PC-3 (cell line): ENCODE results near the gene PRPF6. TPM values are rescaled to one million over a fixed set of nuclear protein-coding genes. Genes with fewer than 3 reads are reported as not detected.

Source experiments
- ATAC-seq: fragments of 200-7000 bp; cut with Tn5 transposase; 2 replicates; pipeline ENCODE4 v1.9.1; 2020; ENCODE audit warnings: mild to moderate bottlenecking, moderate library complexity
- BruUV-seq: library from RNA; stranded (reverse); fragments of 400-500 nt; replicated peaks from 2 replicates; lab custom pipeline; 2021; lab: Mats Ljungman, UMichigan
- CTCF ChIA-PET: fragments of 300-600 bp; sonication (Branson Sonifier 250); formaldehyde crosslinking; loops from one replicate; lab custom pipeline; 2022; ENCODE audit warnings: antibody characterized with exemption; lab: Charles Lee
- POLR2A ChIA-PET: fragments of 300-600 bp; sonication (Branson Sonifier 250); formaldehyde crosslinking; loops from one replicate; lab custom pipeline; 2022; ENCODE audit warnings: antibody characterized with exemption; ENCODE audit not compliant: unreplicated experiment; lab: Charles Lee
- DNase-seq: peaks from one replicate; pipeline ENCODE4 v3.0.0-alpha.2; 2015
- H2AFZ ChIP-seq: fragments of 300-600 bp; sonication (generic); 2 replicates; pipeline ENCODE4 v1.6.0; 2016; ENCODE audit warnings: antibody characterized with exemption, low read length
- H3F3A ChIP-seq: fragments of 300-600 bp; sonication (generic); one replicate; pipeline ENCODE4 v1.6.0; 2017; ENCODE audit warnings: antibody characterized with exemption, low read length, control low read depth, mild to moderate bottlenecking; ENCODE audit not compliant: unreplicated experiment
- H3K27ac ChIP-seq: fragments of 300-600 bp; sonication (generic); 2 replicates; pipeline ENCODE4 v1.5.1; 2016; ENCODE audit warnings: mild to moderate bottlenecking, low read length
- H3K27me3 ChIP-seq: fragments of 300-600 bp; sonication (generic); 2 replicates; pipeline ENCODE4 v1.6.1; 2016; ENCODE audit warnings: low read length, mixed read lengths
- H3K36me3 ChIP-seq: fragments of 300-600 bp; sonication (generic); 2 replicates; pipeline ENCODE4 v1.6.1; 2016; ENCODE audit warnings: low read depth, mixed run types, low read length, mixed read lengths
- H3K4me1 ChIP-seq: fragments of 300-600 bp; sonication (generic); 2 replicates; pipeline ENCODE4 v1.5.1; 2016; ENCODE audit warnings: low read length; ENCODE audit not compliant: insufficient read depth
- H3K4me2 ChIP-seq: fragments of 300-600 bp; sonication (generic); 2 replicates; pipeline ENCODE4 v1.6.0; 2016; ENCODE audit warnings: low read length
- H3K4me3 ChIP-seq: fragments of 300-600 bp; sonication (generic); 2 replicates; pipeline ENCODE4 v1.5.1; 2016; ENCODE audit warnings: mild to moderate bottlenecking, low read length, mixed read lengths
- H3K79me2 ChIP-seq: fragments of 300-600 bp; sonication (generic); 2 replicates; pipeline ENCODE4 v1.6.1; 2017; ENCODE audit warnings: low read length, mixed read lengths
- H3K9ac ChIP-seq: fragments of 300-600 bp; sonication (generic); 2 replicates; pipeline ENCODE4 v1.6.0; 2016; ENCODE audit warnings: mild to moderate bottlenecking, low read length
- H3K9me2 ChIP-seq: fragments of 300-600 bp; sonication (generic); replicated peaks from 2 replicates; pipeline ENCODE4 v1.6.1; 2016; ENCODE audit warnings: mixed run types, low read length, mixed read lengths
- H3K9me3 ChIP-seq: fragments of 300-600 bp; sonication (generic); 2 replicates; pipeline ENCODE4 v1.6.1; 2016; ENCODE audit warnings: low read length, mixed read lengths
- H4K20me1 ChIP-seq: fragments of 300-600 bp; sonication (generic); 2 replicates; pipeline ENCODE4 v1.6.1; 2016; ENCODE audit warnings: low read length, mixed read lengths
- CTCF ChIP-seq: fragments of 300-600 bp; sonication (generic); conservative IDR thresholded peaks from 2 replicates; pipeline ENCODE4 v1.5.1; 2017; ENCODE audit warnings: antibody characterized with exemption, low read depth, mild to moderate bottlenecking, low read length
- EZH2 ChIP-seq: fragments of 300-600 bp; sonication (generic); IDR thresholded peaks from one replicate; pipeline ENCODE4 v1.6.1; 2017; ENCODE audit warnings: antibody characterized with exemption, mild to moderate bottlenecking, low read length; ENCODE audit not compliant: unreplicated experiment
- EZH2phosphoT487 ChIP-seq: fragments of 300-600 bp; sonication (generic); IDR thresholded peaks from 2 replicates; pipeline ENCODE4 v1.6.1; 2018; ENCODE audit warnings: mild to moderate bottlenecking, antibody characterized with exemption, low read length, borderline replicate concordance
- intact Hi-C: fragments of 100-400 bp; cut with micrococcal nuclease; formaldehyde crosslinking; loops from 2 replicates; pipeline ENCODE4 v1.9.0; 2023
- total RNA-seq: library from RNA; depleted of rRNA; stranded (reverse); fragments of >200 nt; gene quantifications from 2 replicates; pipeline ENCODE4 v1.2.3, GENCODE V29; 2014

PRPF6 gene
- total RNA-seq, 1 experiment from 2014 or later: 67.1 TPM

DNA sequence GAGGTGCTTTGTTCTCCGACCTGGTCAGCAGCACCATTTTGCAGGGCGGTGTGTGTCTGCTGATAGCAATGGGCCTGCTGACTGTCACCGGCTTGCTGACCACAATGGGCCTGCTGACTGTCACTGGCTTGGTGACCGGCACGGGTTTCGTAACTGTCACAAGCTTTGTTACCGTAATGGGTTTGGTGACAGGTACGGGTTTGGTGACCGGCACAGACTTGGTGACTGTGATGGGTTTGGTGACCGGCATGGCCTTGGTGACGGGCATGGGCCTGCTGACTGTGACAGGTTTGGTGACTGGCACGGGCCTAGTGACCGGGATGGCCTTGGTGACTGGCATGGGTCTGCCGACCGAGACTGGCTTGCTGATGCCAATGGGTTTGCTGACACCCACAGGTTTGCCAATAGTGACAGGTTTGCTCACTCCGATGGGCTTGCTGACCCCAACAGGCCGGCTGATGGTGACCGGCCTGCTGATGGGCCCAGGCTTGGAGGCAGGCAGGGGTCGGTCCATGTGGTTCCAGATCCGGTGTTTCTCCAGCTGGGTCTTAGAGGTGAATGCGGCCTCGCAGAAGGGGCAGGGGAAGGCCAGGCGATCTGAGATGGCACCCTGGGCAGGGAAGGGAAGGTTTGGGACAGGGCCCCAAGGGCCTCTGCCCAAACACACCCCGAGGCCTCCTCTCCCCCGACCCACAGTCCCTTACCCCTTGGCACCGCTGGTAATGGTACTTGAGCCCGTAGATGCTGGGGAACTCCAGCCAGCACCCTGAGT is 14.6 kb upstream of the PRPF6 start:
- Histone ChIP-seq H4K20me1 (no peaks in the 10 kb centered on the region), H2AFZ (no peak overlapping the region), H3K27me3 (no peaks in the 10 kb centered on the region), H3K79me2 (peaks cover 15% of the 10 kb centered on the region), H3F3A (no peaks in the 10 kb centered on the region), H3K4me1 (peaks cover 5% of the 10 kb centered on the region; the same call in 1 of the 2 replicates), H3K36me3 (no peaks in the 10 kb centered on the region; the same call in 1 of the 2 replicates), H3K4me2 (no peak overlapping the region), H3K9ac (no peak overlapping the region), H3K27ac (no peak overlapping the region), H3K9me3 (no peaks in the 10 kb centered on the region), H3K4me3 (no peak overlapping the region), H3K9me2 (no peaks in the 10 kb centered on the region)
- ATAC-seq: no peak
- intact Hi-C loops: no loop called here
- TF ChIP-seq EZH2phosphoT487 (no peak), CTCF (no peak), EZH2 (no peak)
- ChIA-PET CTCF (no interaction called here), POLR2A (no interaction called here)
- DNase-seq: no peak
- BruUV-seq: no TSS peak

DNA sequence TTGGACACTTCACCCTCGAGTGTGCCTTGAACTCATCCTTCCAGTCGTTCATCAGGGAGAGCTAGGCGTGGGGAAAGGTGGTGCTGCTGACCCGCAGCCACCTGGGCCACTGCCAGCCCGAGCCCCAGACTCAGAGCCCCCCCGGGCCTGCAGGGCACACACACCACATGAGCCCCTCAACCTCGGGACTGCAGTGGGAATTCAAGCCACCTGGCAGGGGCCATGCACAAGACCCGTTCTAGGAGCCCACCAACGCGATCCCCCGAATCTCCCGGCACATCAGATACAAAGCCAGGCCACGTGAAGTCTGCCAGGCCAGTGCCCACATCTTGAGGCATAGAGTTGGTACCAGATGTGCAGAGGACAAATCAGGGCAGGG is 14.0 kb upstream of the PRPF6 start:
- no peak for DNase-seq
- TF ChIP-seq EZH2: no peak
- TF ChIP-seq EZH2phosphoT487: no peak
- TF ChIP-seq CTCF: no peak
- Histone ChIP-seq H3K4me1 (peaks cover 5% of the 10 kb centered on the region; the same call in 1 of the 2 replicates), H2AFZ (no peak overlapping the region), H3K27ac (no peak overlapping the region), H3K4me3 (no peak overlapping the region), H3K27me3 (no peaks in the 10 kb centered on the region), H4K20me1 (no peaks in the 10 kb centered on the region), H3K9me3 (no peaks in the 10 kb centered on the region), H3K36me3 (no peaks in the 10 kb centered on the region; the same call in 1 of the 2 replicates), H3K9me2 (no peaks in the 10 kb centered on the region), H3K4me2 (no peak overlapping the region), H3F3A (no peaks in the 10 kb centered on the region), H3K9ac (no peak overlapping the region), H3K79me2 (peaks cover 15% of the 10 kb centered on the region)
- CTCF ChIA-PET: no interaction called here
- intact Hi-C loops: no loop called here
- POLR2A ChIA-PET: no interaction called here
- no peak for ATAC-seq
- no TSS peak for BruUV-seq

GRCh38 chr20:63967330-63968135 is 13.4 kb upstream of the PRPF6 start:
- BruUV-seq: no TSS peak
- Histone ChIP-seq H3F3A (no peaks in the 10 kb centered on the region), H3K9me2 (no peaks in the 10 kb centered on the region), H3K9ac (no peak overlapping the region), H2AFZ (no peak overlapping the region), H3K9me3 (no peaks in the 10 kb centered on the region), H3K4me2 (no peak overlapping the region), H3K4me3 (no peak overlapping the region), H3K4me1 (peaks cover 5% of the 10 kb centered on the region; the same call in 1 of the 2 replicates), H3K27ac (no peak overlapping the region), H3K36me3 (no peaks in the 10 kb centered on the region; the same call in 1 of the 2 replicates), H3K79me2 (peaks cover 15% of the 10 kb centered on the region), H3K27me3 (no peaks in the 10 kb centered on the region), H4K20me1 (no peaks in the 10 kb centered on the region)
- no peak for TF ChIP-seq EZH2phosphoT487
- TF ChIP-seq EZH2: no peak
- no peak for TF ChIP-seq CTCF
- CTCF ChIA-PET: no interaction called here
- ATAC-seq (no peak), DNase-seq (no peak)
- intact Hi-C loops: no loop called here
- POLR2A ChIA-PET: no interaction called here
